Measurements from ENCODE around the gene RASA1.
"Not testable (repeated sequence)": the region's sequence is repeated elsewhere in the genome, so short reads cannot be mapped to it uniquely, and the experiment has no call there.

Gene RASA1

DNA sequence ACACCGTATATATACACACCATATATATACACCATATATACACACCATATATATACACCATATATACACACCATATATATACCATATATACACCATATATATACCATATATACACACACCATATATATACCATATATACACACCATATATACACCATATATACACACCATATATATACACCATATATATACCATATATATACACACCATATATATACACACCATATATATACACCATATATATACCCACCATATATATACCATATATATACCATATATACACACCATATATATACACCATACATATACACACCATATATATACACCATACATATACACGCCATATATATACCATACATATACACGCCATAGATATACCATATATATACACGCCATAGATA lies 19.6 kb downstream of the RASA1 start:
- DNase-seq, result not testable (repeated sequence)

GRCh38 chr5:87298692-87299362 lies 31.1 kb downstream of the RASA1 start:
- DNase-seq, result no peak

DNA sequence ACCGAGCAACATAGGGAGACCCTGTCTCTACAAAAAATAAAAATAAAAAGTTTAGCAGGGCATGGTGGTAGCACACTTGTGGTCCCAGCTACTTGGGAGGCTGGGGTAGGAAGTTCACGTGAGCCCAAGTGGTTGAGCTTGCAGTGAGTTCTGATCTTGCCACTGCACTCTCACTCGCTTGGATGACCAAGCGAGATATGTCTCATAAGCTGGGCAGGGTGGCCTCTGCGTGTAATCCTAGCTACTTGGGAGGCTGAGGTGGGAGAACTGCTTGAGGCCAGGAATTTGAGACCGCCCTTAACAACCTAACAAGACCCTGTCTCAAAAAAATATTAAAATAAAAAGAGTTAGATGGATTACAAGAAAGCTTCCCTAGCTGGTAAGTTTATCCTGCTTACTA lies 32.5 kb downstream of the RASA1 start:
- DNase-seq, result no peak

DNA sequence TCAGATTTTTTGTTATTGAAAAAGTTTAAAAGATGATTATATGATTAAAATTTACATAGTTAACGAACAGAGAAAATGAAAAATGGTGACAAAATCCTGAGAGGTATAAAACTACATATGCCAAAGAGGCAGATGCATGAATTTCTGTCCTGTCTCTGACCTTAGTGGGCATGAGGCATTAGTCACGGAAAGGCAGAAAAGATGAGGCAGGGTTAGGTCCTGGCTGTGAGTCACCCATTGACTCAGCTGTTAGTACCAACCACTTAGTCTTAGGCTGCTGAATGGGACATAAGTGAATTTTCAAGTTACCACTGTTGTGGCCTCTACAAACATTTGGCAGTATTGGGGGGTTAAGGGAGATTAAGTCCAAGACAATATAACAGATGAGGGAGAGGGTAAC lies 33.1 kb downstream of the RASA1 start:
- no peak for DNase-seq

DNA sequence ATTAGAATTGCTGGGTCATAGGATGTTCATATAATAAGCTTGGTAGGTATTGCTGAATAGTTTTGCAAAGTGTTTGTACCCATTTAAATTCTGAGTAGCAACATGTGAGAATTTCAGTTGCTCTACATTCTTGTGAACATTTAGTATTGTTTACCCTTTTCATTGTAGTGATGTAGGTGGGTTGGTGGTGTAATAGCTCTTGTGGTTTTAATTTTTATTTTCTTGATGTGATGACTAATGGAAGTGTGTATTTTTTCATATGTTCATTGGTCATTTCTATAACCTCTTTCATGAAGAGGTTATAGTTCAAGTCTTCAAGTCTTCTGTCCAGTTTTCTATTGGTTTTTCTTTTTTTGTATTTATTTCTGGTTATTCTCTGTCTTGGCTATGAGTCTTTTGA lies 34.4 kb downstream of the RASA1 start:
- no peak for DNase-seq

DNA sequence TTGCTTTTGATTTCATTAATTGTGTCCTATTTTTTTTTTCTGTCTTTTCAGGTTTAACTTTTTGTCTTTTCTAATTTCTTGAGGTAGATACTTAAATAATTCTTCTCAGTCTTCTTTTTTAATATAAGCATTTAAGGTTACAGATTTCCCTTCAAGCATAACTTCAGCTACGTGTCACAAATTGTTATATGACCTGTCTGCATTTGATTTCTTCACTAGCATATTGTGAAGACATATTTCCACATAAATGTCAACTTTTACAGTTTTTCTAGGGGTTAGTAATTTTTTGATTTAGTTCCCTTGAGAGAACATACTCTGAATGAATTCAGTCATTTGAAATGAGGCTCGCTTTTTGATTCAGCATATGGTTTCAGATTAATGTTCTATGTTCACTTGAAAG lies 35.6 kb downstream of the RASA1 start:
- DNase-seq, result no peak

DNA sequence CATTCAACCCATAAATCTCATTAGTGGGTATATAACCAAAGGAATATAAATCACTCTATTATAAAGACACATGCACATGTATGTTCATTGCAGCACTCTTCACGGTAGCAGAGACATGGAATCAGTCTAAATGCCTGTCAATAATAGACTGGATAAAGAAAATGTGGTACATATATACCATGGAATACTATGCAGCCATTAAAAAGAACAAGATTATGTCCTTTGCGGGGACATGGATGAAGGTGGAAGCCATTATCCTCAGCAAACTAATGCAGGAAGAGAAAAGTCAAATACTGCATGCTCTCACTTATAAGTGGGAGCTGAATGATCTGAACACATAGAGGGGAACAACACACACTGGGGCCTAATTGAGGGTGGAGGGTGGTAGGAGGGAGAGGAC lies 38.4 kb downstream of the RASA1 start:
- DNase-seq, result not testable (repeated sequence)

GRCh38 chr5:87307796-87308423 lies 40.2 kb downstream of the RASA1 start:
- DNase-seq, result no peak

DNA sequence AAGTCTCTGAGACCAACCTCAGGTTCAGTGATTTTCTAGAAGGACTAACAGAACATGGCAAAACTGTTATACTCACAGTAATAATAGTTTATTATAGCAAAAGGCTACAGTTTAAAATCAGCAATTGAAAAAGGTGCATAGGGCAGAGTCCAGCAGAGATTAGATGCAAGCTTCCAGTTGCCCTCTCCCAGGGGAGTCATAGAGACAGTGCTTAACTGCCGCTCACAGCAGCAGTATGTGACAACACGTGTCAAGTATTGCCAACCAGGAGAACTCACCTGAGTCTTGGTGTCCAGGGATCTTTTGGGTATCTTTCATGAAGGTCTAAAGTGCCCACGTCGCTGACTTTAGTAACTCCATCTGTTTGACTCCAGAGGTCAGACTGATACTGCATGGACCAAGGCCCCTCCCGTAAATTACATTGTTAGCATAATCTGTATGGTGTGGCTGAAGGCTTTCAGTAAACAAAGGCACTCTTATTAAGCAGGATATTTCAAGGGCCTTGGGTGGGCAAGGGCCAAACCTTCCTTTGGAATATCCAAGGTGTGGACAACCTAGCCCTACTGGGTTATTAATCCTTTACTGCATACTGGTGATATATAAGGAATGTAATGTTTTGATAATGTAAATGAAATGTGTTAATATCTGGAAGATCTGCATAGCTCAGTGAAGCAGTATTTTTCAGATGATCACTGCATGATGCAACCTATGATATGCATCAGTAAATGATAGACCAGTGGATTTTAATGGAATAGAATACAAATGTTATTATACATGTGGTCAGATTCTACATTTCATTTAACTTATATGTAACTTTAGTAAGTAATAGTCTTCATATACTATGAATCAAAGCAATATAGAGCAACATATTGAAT lies 44.0 kb downstream of the RASA1 start:
- no peak for DNase-seq

- DNase-seq, result no peak
These were observed 45.5 kb downstream of the RASA1 start for GRCh38 chr5:87313216-87313615.

GRCh38 chr5:87319469-87319868 lies 51.8 kb downstream of the RASA1 start:
- DNase-seq, result no peak

DNA sequence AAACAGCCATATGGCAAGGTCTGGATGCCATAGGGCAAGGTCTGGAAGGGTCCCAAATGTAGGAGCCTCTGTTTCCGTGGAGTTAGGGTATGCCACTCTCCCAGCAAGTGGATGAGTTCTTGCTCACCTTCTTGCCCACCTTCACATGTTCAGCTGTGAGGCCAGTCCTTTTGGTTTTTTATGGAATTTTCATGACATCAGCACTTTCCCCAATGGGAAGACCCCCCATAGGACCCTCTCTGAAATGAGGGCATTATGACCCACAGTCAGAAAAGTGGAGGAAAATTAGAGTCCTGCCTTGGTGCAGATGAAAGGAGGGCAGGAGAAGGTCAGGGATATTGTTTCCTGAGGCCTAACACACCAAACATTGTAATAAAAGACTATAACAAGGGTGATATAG lies 53.9 kb downstream of the RASA1 start:
- no peak for DNase-seq

- DNase-seq, result no peak
These were observed 54.7 kb downstream of the RASA1 start for GRCh38 chr5:87322381-87322780.

DNA sequence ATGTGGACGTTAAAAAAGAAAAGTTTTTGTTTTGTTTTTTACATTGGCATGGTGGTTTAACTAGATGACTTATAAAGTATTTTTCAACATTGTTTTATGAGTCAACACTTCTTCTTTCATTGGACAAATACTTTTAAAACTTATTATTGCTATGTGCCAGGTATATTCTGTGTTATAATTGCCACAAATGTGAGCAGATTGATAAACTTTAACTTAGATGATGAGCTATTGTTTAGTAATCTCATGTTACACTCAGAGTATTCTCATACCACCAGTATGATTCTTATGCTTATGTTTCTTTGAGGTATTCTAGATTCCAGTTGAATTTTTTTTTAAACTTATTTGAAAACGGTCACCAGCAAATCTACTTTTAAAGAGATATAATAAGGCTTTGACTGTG lies 60.3 kb downstream of the RASA1 start:
- DNase-seq, result no peak

DNA sequence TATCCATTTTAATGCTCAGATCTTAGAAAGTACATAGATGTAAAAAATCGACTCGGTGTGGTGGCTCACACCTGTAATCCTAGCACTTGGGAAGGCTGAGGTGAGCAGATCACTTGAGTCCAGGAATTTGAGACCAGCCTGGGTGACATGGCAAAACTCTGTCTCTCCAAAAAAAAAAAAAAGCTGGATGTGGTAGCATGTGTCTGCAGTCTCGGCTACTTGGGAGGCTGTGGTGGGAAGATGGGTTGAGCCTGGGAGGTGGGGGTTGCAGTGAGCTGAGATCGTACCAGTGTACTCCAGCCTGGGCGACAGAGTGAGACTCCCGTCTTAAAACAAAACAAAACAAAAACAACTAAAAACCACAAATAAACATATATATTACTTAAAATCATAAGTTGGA lies 61.4 kb downstream of the RASA1 start:
- DNase-seq, result no peak

GRCh38 chr5:87339986-87340385 lies 72.3 kb downstream of the RASA1 start:
- DNase-seq, result no peak

GRCh38 chr5:87340716-87341115 lies 73.0 kb downstream of the RASA1 start:
- no peak for DNase-seq

DNA sequence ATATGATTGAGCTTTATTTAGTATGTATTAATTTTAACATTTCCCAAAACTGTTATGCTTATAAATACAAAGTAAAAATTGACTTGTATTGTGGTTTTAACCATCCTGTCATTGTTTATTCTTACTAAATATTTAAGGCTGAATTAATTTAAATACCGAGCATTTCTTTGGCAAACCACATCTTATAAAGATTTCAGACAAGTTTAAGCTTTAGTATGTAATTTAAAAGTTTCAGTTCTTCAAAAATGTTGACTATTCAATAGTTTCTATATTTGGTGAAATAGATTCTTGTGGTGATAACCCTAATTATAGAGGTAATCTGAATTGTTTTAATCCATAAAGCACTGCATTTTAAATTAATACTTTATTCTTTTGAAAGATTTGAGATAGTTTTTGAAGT lies 79.6 kb downstream of the RASA1 start:
- DNase-seq, result no peak

DNA sequence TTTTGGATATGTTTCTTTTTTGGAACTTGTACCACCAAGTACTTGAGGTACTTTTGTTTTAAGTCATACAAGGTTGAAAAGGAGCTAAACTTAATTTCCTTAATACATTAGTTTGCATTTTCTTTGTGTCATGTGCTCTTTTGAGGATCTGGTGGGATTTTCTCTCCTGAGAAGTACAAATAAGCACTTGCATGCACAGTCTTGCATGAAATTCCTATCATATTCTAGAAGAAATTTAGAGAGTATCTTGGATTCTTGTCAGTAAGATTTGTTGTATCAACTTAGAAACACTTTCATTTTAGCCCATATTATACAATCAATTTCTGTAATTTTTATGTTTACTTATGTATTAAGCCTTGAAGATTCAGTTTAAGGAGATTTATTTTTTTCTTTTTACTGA lies 80.2 kb downstream of the RASA1 start:
- DNase-seq, result no peak

- DNase-seq, result no peak
These were observed 86.8 kb downstream of the RASA1 start for GRCh38 chr5:87354496-87354895.

DNA sequence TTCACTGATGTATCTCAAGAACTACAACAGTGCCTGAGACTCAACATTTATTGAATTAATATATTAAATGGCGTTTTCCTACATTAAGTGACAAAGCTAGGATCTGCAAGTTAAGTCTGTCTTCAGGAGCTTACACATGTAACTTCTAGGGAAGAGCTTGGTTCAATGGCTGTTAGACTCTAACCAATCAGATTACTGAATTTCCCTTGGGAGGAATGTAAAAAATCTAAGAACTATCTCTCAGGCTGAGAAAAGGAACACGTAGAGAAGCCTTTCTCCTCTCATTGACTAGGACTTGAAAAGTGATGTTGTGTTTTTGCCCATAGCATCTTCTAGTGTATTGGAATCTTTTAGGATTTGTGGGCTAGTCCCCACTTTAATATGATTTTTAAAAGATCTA lies 91.4 kb downstream of the RASA1 start:
- no peak for DNase-seq

DNA sequence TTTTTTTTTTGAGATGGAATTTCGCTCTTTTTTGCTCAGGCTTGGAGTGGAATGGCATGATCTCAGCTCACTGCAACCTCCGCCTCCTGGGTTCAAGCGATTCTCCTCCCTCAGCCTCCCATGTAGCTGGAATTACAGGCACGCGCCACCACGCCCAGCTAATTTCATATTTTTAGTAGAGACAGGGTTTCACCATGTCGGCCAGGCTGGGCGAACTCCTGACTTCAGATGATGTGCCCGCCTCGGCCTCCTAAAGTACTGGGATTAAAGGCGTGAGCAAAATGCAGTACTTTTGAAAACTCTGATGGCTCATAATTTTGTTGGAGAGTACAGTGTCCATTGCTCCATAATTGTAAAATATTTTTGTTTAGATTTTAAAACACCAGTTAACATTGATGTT lies 92.4 kb downstream of the RASA1 start:
- DNase-seq, result no peak

DNA sequence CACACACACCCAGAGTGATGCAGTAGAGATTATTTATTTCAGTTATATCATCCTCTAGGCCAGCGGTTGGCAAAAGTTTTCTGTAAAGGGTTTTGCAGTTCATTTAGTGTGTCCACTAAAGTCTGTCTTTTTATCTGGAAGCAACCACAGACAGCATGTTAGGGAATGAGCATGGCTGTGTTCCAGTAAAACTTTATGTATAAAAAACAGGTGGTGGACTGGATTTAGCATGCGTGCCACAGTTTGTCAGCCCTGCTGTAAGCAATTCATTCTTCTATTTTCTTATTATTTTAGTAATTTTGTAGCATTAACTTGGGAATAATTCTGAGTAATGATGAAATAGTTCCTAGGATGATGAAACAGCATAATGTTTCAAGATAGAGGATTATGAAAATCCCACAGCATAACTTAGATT lies 93.4 kb downstream of the RASA1 start:
- DNase-seq, result no peak

Data from activated CD8-positive, alpha-beta memory T cell treated with anti-CD3 and anti-CD28 coated beads, Interleukin-2, amount 50 U/mL, for 48 hours (primary cell).